ENCODE data around the gene TMEM39A. TPM values are rescaled to one million over a fixed set of nuclear protein-coding genes. Genes with fewer than 3 reads are reported as not detected.

The TMEM39A gene
- total RNA-seq, 1 donor from 2014 or later: 48.2 TPM

- intact Hi-C loops (cut with DNase I): loop anchor here (10.0 kb wide), 1 partner anchor 195 kb away; no protein-coding TSS in a partner anchor
- DNase-seq (ENCODE audit: low spot score) (no peak), ATAC-seq (no peak)
Observed at GRCh38 chr3:119469418-119470189, 6.2 kb upstream of the TMEM39A start.

DNA sequence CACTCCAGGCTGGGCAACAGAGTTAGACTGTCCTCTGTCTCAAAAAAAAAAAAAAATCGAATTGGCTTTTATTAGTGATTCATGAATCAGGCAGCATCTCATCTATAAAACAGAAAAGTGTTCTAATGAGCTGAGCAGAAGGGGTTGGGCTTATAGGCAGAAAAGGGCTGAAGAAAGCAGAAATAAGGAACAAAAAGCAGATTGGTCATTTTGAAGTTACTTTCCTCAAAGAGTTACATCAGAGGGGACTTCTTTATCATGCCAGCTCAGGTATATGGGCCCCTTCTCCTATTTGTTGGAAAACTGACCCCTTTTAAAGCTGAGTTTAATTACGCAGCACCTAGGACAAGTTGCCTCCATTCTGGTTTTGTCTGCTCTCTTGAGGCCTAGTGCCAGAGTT, 4.6 kb upstream of the TMEM39A start:
- DNase-seq (ENCODE audit: low spot score): no peak
- ATAC-seq: no peak
- intact Hi-C loops (cut with DNase I): loop anchor here (10.0 kb wide), 1 partner anchor 193 kb away; no protein-coding TSS in a partner anchor

- DNase-seq (ENCODE audit: low spot score) (no peak), ATAC-seq (peak; percentile 68)
- intact Hi-C loops (cut with DNase I): no loop called here
Observed at GRCh38 chr3:119457246-119457645, 6.2 kb downstream of the TMEM39A start.

- ATAC-seq (no peak), DNase-seq (ENCODE audit: low spot score) (no peak)
- intact Hi-C loops (cut with DNase I): no loop called here
Observed at GRCh38 chr3:119456469-119456868, 6.9 kb downstream of the TMEM39A start.

DNA sequence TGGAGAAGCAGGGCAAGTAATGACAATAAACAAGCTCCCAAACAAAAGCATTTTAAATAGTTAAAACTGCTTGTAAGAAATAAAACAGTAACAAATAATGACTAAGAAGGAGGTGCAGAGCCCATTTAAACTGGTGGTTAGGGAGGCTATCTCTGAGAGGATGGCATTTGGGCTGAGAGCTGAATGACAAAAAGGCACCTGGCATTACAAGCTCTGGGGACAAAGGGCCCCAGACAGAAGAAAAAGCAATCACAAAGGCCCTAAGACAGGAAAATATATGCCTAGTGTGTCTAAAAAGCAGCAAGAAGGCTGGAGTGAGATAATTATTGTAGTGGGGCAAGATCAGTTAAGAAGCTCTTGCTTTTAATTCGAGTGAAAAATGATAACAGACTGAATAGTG, 9.6 kb downstream of the TMEM39A start:
- intact Hi-C loops (cut with DNase I): no loop called here
- ATAC-seq (no peak), DNase-seq (ENCODE audit: low spot score) (no peak)

GRCh38 chr3:119444590-119444989, 18.8 kb downstream of the TMEM39A start:
- ATAC-seq: no peak
- DNase-seq (ENCODE audit: low spot score): no peak
- intact Hi-C loops (cut with DNase I): no loop called here

DNA sequence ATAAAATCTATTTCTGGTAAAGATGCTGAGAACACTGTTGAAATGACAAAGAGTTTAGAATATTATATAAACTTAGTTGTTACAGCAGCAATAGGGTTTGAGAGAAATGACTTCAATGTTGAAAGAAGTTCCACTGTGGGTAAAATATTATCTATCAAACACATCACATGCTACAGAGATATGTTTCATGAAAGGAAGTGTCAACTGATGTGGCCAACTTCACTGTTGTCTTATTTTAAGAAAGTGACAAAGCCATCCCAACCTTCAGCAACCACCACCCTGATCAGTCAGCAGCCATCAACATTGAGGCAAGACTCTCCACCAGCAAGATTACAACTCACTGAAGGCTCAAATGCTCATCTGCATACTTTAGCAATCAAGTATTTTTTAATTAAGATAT, 20.2 kb downstream of the TMEM39A start:
- ATAC-seq (no peak), DNase-seq (ENCODE audit: low spot score) (no peak)
- intact Hi-C loops (cut with DNase I): no loop called here

DNA sequence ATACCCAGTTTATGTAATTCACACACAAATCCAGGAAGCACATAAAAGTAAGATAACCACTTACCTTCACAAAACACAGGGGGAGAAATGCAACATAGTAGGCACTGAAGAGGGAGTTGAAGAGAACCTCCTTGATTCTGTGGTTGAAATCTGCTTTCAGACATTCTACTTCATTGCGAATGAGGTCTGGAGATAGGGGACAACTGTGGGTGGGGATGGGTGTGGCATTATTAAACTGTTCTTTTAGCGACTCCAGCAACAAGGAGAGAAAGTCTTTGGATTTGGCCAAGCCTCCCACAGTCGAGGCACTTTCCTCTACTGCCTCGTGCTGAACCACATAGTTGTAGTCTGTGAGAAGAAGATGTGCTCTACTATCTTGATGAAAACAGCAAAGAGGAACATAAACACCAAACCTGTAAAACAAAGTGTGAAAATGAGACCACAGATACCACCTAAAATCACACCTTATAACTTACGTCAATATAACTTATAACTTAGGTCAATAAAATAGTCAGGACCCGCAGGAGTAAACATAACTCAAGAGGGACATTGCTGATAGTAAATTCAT, 25.6 kb downstream of the TMEM39A start:
- intact Hi-C loops (cut with DNase I): no loop called here
- no peak for ATAC-seq
- DNase-seq (ENCODE audit: low spot score): no peak

DNA sequence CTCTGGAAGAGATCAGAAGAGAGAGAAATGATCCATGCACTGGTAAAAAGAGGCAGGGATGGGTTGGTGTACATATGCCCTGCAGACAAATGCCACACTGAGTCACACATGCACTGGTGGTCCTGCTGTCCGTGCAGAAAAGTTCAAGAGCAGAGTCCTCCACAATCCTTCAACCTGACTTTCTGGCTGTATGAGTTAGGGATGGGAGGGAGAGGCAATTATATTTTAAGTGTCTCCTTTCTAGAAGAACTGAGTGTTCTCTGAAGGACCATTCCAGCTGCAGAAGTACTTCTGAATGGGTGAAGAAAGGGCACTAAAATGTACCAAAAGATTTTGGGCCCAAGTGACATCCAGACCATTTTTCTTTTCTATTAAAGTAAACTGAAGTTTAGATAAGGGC, 26.4 kb downstream of the TMEM39A start:
- DNase-seq (ENCODE audit: low spot score) (no peak), ATAC-seq (no peak)
- intact Hi-C loops (cut with DNase I): no loop called here

GRCh38 chr3:119434703-119435102, 28.7 kb downstream of the TMEM39A start:
- DNase-seq (ENCODE audit: low spot score) (no peak), ATAC-seq (no peak)
- intact Hi-C loops (cut with DNase I): no loop called here

DNA sequence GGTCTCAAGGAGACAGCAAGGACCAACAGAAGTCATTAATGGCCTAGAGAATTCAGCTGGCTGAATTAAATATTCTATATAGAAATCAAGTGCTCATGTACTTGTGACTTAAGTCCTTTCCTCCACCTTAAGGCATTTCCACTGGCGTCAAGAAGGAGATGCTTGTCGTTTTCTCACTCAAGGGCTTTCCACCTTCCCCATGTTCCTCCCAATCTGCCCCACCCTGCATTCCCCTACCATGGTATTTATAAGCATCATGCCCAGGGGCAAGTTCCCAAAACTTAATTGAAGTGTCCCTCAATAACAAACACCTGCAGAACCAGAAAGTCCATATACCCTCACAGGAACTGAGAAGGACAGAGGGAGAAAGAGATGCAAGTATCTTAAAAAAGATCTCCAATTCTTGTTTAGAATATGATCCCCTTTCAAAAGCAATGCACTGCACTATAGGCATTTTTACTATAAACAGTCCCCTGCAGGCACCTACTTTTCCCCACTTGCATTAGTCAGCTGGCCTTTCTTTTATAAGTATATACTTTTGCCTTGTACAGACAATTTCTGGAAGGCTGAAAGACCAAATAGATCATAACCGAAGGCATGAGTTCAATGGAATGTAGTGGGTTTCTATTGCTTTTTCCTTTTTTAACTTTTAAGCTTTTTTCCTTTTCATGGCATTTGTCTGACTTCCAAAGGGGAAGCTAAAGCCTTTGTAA, 29.6 kb downstream of the TMEM39A start:
- intact Hi-C loops (cut with DNase I): no loop called here
- ATAC-seq: no peak
- no peak for DNase-seq (ENCODE audit: low spot score)

GRCh38 chr3:119428538-119428937, 34.9 kb downstream of the TMEM39A start:
- DNase-seq (ENCODE audit: low spot score) (no peak), ATAC-seq (no peak)
- intact Hi-C loops (cut with DNase I): no loop called here

GRCh38 chr3:119427669-119428068, 35.7 kb downstream of the TMEM39A start:
- no peak for ATAC-seq
- intact Hi-C loops (cut with DNase I): no loop called here
- no peak for DNase-seq (ENCODE audit: low spot score)

- no peak for DNase-seq (ENCODE audit: low spot score)
- intact Hi-C loops (cut with DNase I): no loop called here
- no peak for ATAC-seq
Observed at GRCh38 chr3:119420196-119420595, 43.2 kb downstream of the TMEM39A start.

GRCh38 chr3:119418641-119419040, 44.8 kb downstream of the TMEM39A start:
- DNase-seq (ENCODE audit: low spot score): no peak
- no peak for ATAC-seq
- intact Hi-C loops (cut with DNase I): no loop called here

- DNase-seq (ENCODE audit: low spot score): no peak
- intact Hi-C loops (cut with DNase I): no loop called here
- no peak for ATAC-seq
Observed at GRCh38 chr3:119417771-119418512, 45.5 kb downstream of the TMEM39A start.

GRCh38 chr3:119416873-119417272, 46.5 kb downstream of the TMEM39A start:
- intact Hi-C loops (cut with DNase I): no loop called here
- ATAC-seq (no peak), DNase-seq (ENCODE audit: low spot score) (no peak)

DNA sequence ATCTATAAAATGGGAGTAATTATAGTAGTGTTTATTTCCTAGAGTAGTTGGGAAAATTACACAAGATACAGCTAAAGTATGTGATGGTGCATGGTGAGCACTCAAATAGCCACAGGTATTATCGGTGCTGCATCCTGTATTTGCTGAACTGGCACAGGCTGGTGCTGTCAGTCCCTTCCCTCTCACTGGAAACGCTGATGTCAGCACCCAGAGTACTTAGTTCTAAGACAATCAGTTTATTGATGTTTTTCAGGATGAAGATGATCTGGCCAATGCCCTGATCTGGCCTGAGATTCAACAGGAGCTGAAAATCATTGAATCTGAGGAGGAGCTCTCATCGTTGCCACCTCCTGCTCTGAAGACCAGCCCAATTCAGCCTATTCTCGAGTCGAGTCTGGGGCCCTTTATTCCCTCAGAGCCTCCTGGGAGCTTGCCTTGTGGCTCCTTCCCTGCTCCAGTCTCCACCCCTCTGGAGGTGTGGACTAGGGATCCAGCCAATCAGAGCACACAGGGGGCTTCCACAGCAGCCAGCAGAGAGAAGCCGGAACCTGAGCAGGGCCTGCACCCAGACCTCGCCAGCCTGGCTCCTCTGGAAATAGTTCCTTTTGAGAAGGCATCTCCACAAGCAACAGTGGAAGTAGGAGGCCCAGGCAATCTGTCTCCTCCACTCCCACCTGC, 49.7 kb downstream of the TMEM39A start:
- ATAC-seq (peak; percentile 21), DNase-seq (ENCODE audit: low spot score) (no peak)
- intact Hi-C loops (cut with DNase I): no loop called here

DNA sequence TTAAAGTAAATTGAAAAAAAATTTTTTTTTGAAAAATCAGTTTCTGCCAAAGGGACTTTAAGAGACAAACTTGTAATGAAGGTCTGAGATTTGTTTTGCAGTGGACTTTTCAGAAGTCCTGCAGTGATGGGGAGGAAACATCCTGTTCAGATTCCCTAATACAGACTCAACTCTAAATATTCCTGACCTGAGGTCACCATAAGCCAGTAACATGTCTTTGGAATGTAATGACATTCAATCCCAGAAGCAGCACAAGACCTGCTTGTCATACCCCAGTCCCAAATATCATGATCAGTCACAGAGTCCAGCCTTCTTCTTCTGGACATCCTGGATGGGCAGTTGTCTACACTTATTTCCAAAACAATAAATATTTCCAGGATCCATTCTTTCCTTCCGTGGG, 53.6 kb downstream of the TMEM39A start:
- DNase-seq (ENCODE audit: low spot score): no peak
- intact Hi-C loops (cut with DNase I): no loop called here

More for the DNA sequence above, 53.6 kb downstream of the TMEM39A start:
- ATAC-seq: no peak
